H1 (cell line): ENCODE results near the gene NDST3. TPM values are rescaled to one million over a fixed set of nuclear protein-coding genes. Genes with fewer than 3 reads are reported as not detected.
A peak's percentile ranks its signal among the peaks of the same experiment; 100 is the strongest.

ENCODE experiments used
- CTCF ChIA-PET: fragments of 300-600 bp; sonication (Branson Sonifier 250); formaldehyde crosslinking; loops from one replicate; lab custom pipeline; 2021; ENCODE audit not compliant: partially characterized antibody; lab: Charles Lee
- POLR2A ChIA-PET: fragments of 300-600 bp; sonication (Branson Sonifier 250); formaldehyde crosslinking; loops from one replicate; lab custom pipeline; 2021; ENCODE audit warnings: inconsistent platforms; ENCODE audit not compliant: partially characterized antibody; lab: Charles Lee
- DNase-seq, 2 experiments: peaks; one replicate each; pipeline versions ENCODE4 v3.0.0 to v3.0.0-alpha.2; 2010 to 2022; ENCODE audit warnings: low spot score in 2 of 2, low read depth in 1 of 2, mixed read lengths in 1 of 2
- FAIRE-seq: peaks from 2 replicates; lab custom pipeline; 2011; peaks lifted over from hg19 to GRCh38; lab: Jason Lieb, UNC
- H2AFZ ChIP-seq: 2 replicates; pipeline ENCODE4 v1.8.1; 2012; ENCODE audit warnings: low read length, inconsistent platforms
- H2AK5ac ChIP-seq: 2 replicates; pipeline ENCODE4 v1.6.1; 2013; ENCODE audit warnings: low read depth, low read length
- H2BK120ac ChIP-seq: replicated peaks from 2 replicates; pipeline ENCODE3; 2013; ENCODE audit warnings: low read depth, low read length, inconsistent platforms
- H2BK12ac ChIP-seq: 2 replicates; pipeline ENCODE4 v1.6.1; 2013; ENCODE audit warnings: low read depth, low read length
- H2BK15ac ChIP-seq: 2 replicates; pipeline ENCODE4 v1.6.1; 2013; ENCODE audit warnings: low read length
- H2BK20ac ChIP-seq: 2 replicates; pipeline ENCODE4 v1.6.1; 2013; ENCODE audit warnings: low read length
- H2BK5ac ChIP-seq: 2 replicates; pipeline ENCODE4 v1.6.1; 2013; ENCODE audit warnings: low read depth, low read length
- H3K14ac ChIP-seq: 2 replicates; pipeline ENCODE4 v1.6.1; 2013; ENCODE audit warnings: inconsistent platforms; ENCODE audit not compliant: insufficient read length
- H3K18ac ChIP-seq: 2 replicates; pipeline ENCODE4 v1.6.1; 2013; ENCODE audit warnings: low read length; ENCODE audit errors: extremely low read depth
- H3K23ac ChIP-seq: 2 replicates; pipeline ENCODE4 v1.6.1; 2013; ENCODE audit warnings: inconsistent platforms; ENCODE audit not compliant: insufficient read length
- H3K23me2 ChIP-seq: 2 replicates; pipeline ENCODE4 v1.6.1; 2013; ENCODE audit warnings: low read depth, low read length
- H3K27ac ChIP-seq: 2 replicates; pipeline ENCODE4 v1.6.1; 2011; ENCODE audit warnings: low read depth, low read length, inconsistent platforms
- H3K27me3 ChIP-seq, 4 experiments: replicated peaks in 1 of 4; 1 replicate in 1 of 4; 2 replicates in 3 of 4; pipeline versions ENCODE4 v1.6.1 to v1.8.1; 2011 to 2013; ENCODE audit warnings: low read length in 3 of 4, mild to moderate bottlenecking in 3 of 4, inconsistent platforms in 2 of 4, mixed read lengths in 2 of 4, moderate library complexity in 1 of 4; ENCODE audit not compliant: control insufficient read depth in 3 of 4, insufficient read depth in 3 of 4; ENCODE audit errors: extremely low read depth in 1 of 4
- H3K36me3 ChIP-seq, 4 experiments: 2 replicates each; pipeline versions ENCODE4 v1.6.1 to v1.8.1; 2011 to 2013; ENCODE audit warnings: mild to moderate bottlenecking in 4 of 4, low read length in 3 of 4, moderate library complexity in 2 of 4, control low read depth in 1 of 4, inconsistent platforms in 1 of 4; ENCODE audit not compliant: insufficient read depth in 4 of 4, control insufficient read depth in 2 of 4
- H3K4ac ChIP-seq: replicated peaks from 2 replicates; pipeline ENCODE3; 2013; ENCODE audit warnings: low read length, low read depth, mixed read lengths, inconsistent platforms; ENCODE audit not compliant: insufficient read length
- H3K4me1 ChIP-seq, 4 experiments: replicated peaks in 1 of 4; 1 replicate in 1 of 4; 2 replicates in 3 of 4; pipeline versions ENCODE4 v1.6.1 to v1.8.1; 2011 to 2013; ENCODE audit warnings: low read length in 3 of 4, inconsistent platforms in 2 of 4, mixed read lengths in 1 of 4; ENCODE audit not compliant: insufficient read depth in 4 of 4, control insufficient read depth in 3 of 4
- H3K4me2 ChIP-seq, 2 experiments: 2 replicates each; pipeline versions ENCODE4 v1.6.1 to v1.8.1; 2011 to 2013; ENCODE audit warnings: low read depth in 2 of 2, low read length in 2 of 2, control low read depth in 1 of 2, inconsistent platforms in 1 of 2, mild to moderate bottlenecking in 1 of 2; ENCODE audit not compliant: insufficient read depth in 1 of 2
- H3K4me3 ChIP-seq, 4 experiments: fragments of 200-600, 300-600 bp in 1 of 4; sonication (generic), shearing (Covaris generic), sonication (Bioruptor Twin) in 1 of 4; 2 replicates each; pipeline versions ENCODE4 v1.5.1 to v1.8.1; 2011 to 2016; ENCODE audit warnings: low read length in 4 of 4, low read depth in 3 of 4, control low read depth in 2 of 4, inconsistent platforms in 2 of 4, mild to moderate bottlenecking in 2 of 4, mixed read lengths in 1 of 4, moderate library complexity in 1 of 4; ENCODE audit not compliant: insufficient read depth in 2 of 4; ENCODE audit errors: extremely low read depth in 1 of 4
- H3K56ac ChIP-seq: replicated peaks from 2 replicates; pipeline ENCODE3; 2013; ENCODE audit warnings: low read depth, mild to moderate bottlenecking, mixed read lengths, low read length, inconsistent platforms; ENCODE audit not compliant: insufficient read length
- H3K79me1 ChIP-seq: 2 replicates; pipeline ENCODE4 v1.6.1; 2013; ENCODE audit warnings: low read depth, low read length, control low read depth
- H3K79me2 ChIP-seq, 2 experiments: 2 replicates each; pipeline versions ENCODE4 v1.6.1 to v1.8.1; 2012 to 2013; ENCODE audit warnings: low read length in 2 of 2, mild to moderate bottlenecking in 2 of 2, inconsistent platforms in 1 of 2; ENCODE audit not compliant: insufficient read depth in 2 of 2, control insufficient read depth in 1 of 2
- H3K9ac ChIP-seq, 4 experiments: replicated peaks in 1 of 4; 1 replicate in 1 of 4; 2 replicates in 3 of 4; pipeline versions ENCODE4 v1.6.1 to v1.8.1; 2011 to 2013; ENCODE audit warnings: low read depth in 3 of 4, low read length in 3 of 4, control low read depth in 2 of 4, mild to moderate bottlenecking in 2 of 4, moderate library complexity in 2 of 4, inconsistent platforms in 1 of 4; ENCODE audit errors: extremely low read depth in 1 of 4
- H3K9me3 ChIP-seq, 2 experiments: 2 replicates each; pipeline versions ENCODE4 v1.6.1 to v1.8.1; 2012 to 2013; ENCODE audit warnings: mild to moderate bottlenecking in 2 of 2, moderate library complexity in 2 of 2, control low read depth in 1 of 2, inconsistent platforms in 1 of 2, low read depth in 1 of 2, low read length in 1 of 2, mixed read lengths in 1 of 2; ENCODE audit not compliant: insufficient read depth in 2 of 2
- H4K20me1 ChIP-seq, 2 experiments: replicated peaks in 1 of 2; 2 replicates each; pipeline versions ENCODE3 to v1.8.1; 2011 to 2013; ENCODE audit warnings: inconsistent platforms in 2 of 2, low read length in 2 of 2, mild to moderate bottlenecking in 1 of 2; ENCODE audit not compliant: insufficient read depth in 2 of 2, control insufficient read depth in 1 of 2
- H4K5ac ChIP-seq: 2 replicates; pipeline ENCODE4 v1.6.1; 2013; ENCODE audit warnings: low read length, low read depth, mixed read lengths, inconsistent platforms; ENCODE audit not compliant: insufficient read length
- H4K8ac ChIP-seq: 2 replicates; pipeline ENCODE4 v1.8.0; 2013; ENCODE audit warnings: mild to moderate bottlenecking, moderate library complexity, low read length, inconsistent platforms; ENCODE audit not compliant: insufficient read depth; ENCODE audit errors: extremely low read depth
- H4K91ac ChIP-seq: replicated peaks from 2 replicates; pipeline ENCODE3; 2013; ENCODE audit warnings: low read length, mixed read lengths, inconsistent platforms; ENCODE audit not compliant: insufficient read length
- KDM4A ChIP-seq: IDR thresholded peaks from one replicate; pipeline ENCODE4 v1.7.1; 2012; ENCODE audit warnings: low read depth, mild to moderate bottlenecking, moderate library complexity, low read length, inconsistent platforms; ENCODE audit not compliant: severe bottlenecking
- PHF8 ChIP-seq: fragments of 200-600 bp; sonication (generic); conservative IDR thresholded peaks from 2 replicates; pipeline ENCODE4 v1.7.1; 2012; ENCODE audit warnings: low read depth, mild to moderate bottlenecking, inconsistent platforms, low read length, moderate library complexity
- POLR2A ChIP-seq, 2 experiments: IDR thresholded peaks; 1 replicate in 1 of 2; 2 replicates in 1 of 2; pipeline ENCODE4 v1.6.1; 2011; ENCODE audit warnings: low read depth in 2 of 2, low read length in 2 of 2, mild to moderate bottlenecking in 2 of 2; ENCODE audit errors: control extremely low read depth in 1 of 2
- WGBS, 2 experiments: shearing (Covaris generic) in 1 of 2; methylation state at CpG; one replicate each; pipeline versions ENCODE4 v1.1.6 to v1.1.7; 2013 to 2015; ENCODE audit warnings: low lambda C conversion rate in 2 of 2, mixed read lengths in 2 of 2, inconsistent platforms in 1 of 2, low coverage in 1 of 2, missing lambda C conversion rate in 1 of 2; ENCODE audit not compliant: insufficient replicate concordance in 2 of 2, insufficient coverage in 1 of 2, insufficient read length in 1 of 2; ENCODE audit errors: extremely low coverage in 1 of 2, missing lambda C conversion rate in 1 of 2; 5-methylcytosine and 5-hydroxymethylcytosine counted together
- polyA plus RNA-seq, 7 experiments: library from polyadenylated mRNA; depleted of rRNA in 3 of 7; stranded (reverse) in 5 of 7; unstranded in 2 of 7; fragments of >200 nt in 5 of 7; fragments of 200-250 nt in 2 of 7; gene quantifications; 1 replicate in 5 of 7; 2 replicates in 1 of 7; 4 replicates in 1 of 7; pipeline versions ENCODE4 v1.2.1 to v1.2.3, GENCODE V29; 2011 to 2013; ENCODE audit warnings: missing spikeins in 2 of 7, mixed read lengths in 2 of 7
- total RNA-seq: library from RNA; stranded (reverse); fragmentation: NEBNext Ultra II Directional; extraction: Animal tissue kit (Norgen Biotek cat#: 25700); gene quantifications from 2 replicates; pipeline ENCODE4 v1.2.1, GENCODE V29; 2021

Gene NDST3
- total and polyA plus RNA-seq, 2 of the 8 experiments (the other 6 are each of a cell fraction or from before 2014, with no cell fraction given): 0.35 to 0.60 TPM

GRCh38 chr4:118265312-118266144 is 231.2 kb downstream of the NDST3 start:
- no peak overlapping the region for H4K5ac ChIP-seq
- FAIRE-seq: no peak
- peak overlapping the region; percentile 12 to 51; a peak in 2 of 4 replicates for H3K4me2 ChIP-seq
- H3K79me2 ChIP-seq: no peaks in the 10 kb centered on the region
- H2BK5ac ChIP-seq: no peak overlapping the region
- no peaks in the 10 kb centered on the region for H3K79me1 ChIP-seq
- no peaks in the 10 kb centered on the region for H4K20me1 ChIP-seq
- H3K27ac ChIP-seq: no peak overlapping the region
- peak overlapping the region in 2 of 4 experiments; percentile 18 to 25; a peak in 2 of 8 replicates for H3K4me3 ChIP-seq
- H3K36me3 ChIP-seq: no peaks in the 10 kb centered on the region
- no peak overlapping the region for H2BK12ac ChIP-seq
- TF ChIP-seq POLR2A (IDR thresholded peaks at IDR 0.05; ENCODE audit: control extremely low read depth in 1 of 2, low read depth in 2 of 2, low read length in 2 of 2): no peak
- TF ChIP-seq PHF8: no peak
- TF ChIP-seq KDM4A: peak; percentile 37
- TF ChIP-seq, all 59 proteins: peak for 1
- Histone ChIP-seq H3K4me1 (no peaks in the 10 kb centered on the region), H3K27me3 (no peaks in the 10 kb centered on the region), H3K23ac (no peak overlapping the region), H2BK15ac (no peak overlapping the region; the same call in 1 of the 2 replicates), H3K9ac (no peak overlapping the region), H3K14ac (no peak overlapping the region), H4K8ac (peak overlapping the region; percentile 51; the same call in 1 of the 2 replicates), H2BK120ac (no peak overlapping the region), H2BK20ac (no peak overlapping the region), H2AK5ac (no peak overlapping the region), H3K23me2 (peaks cover 3% of the 10 kb centered on the region; the same call in 1 of the 2 replicates), H3K4ac (no peak overlapping the region), H2AFZ (no peak overlapping the region), H4K91ac (no peak overlapping the region), H3K18ac (no peak overlapping the region), H3K9me3 (no peaks in the 10 kb centered on the region; a peak in 1 of 4 replicates), H3K56ac (no peak overlapping the region)
- POLR2A ChIA-PET: interaction anchor here (0.6 to 1.5 kb wide), 4 partner anchors 12 to 433 kb away, joined by 3 to 6 read pairs (median 4); no protein-coding TSS in a partner anchor
- 90% methylated on average over 41 of the region's 64 CpGs; no CpG with 5 or more reads in 1 of the 2 experiments for WGBS, 2 experiments
- no peak for DNase-seq
- CTCF ChIA-PET: interaction anchor here (0.7 to 1.4 kb wide), 4 partner anchors 9 to 1131 kb away, joined by 3 read pairs; no protein-coding TSS in a partner anchor
